HG03378 (cell line): ENCODE results near the gene KSR1.

Experiments
- ATAC-seq: cut with Tn5 transposase; IDR thresholded peaks from one replicate; pipeline ENCODE4 v1.9.1; 2021; ENCODE audit warnings: mild to moderate bottlenecking, moderate library complexity; ENCODE audit not compliant: unreplicated experiment

Gene KSR1

DNA sequence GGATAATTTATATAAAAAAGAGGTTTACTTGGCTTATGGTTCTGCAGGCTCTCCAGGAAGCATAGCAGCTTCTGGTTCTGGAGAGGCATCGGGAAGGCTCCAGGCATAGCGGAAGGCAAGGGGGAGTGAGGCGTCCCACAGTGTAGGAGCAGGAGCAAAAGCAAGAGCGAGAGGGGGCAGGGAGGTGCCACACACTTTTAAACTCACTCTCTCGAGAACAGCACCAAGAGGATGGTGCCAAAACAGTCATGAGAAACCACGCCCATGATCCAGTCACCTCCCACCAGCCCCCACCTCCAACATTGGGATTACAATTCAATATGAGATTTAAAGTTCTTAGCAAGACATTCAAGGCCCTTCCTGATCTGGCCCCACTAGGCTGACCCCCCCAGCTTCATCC lies 124.8 kb downstream of the KSR1 start:
- ATAC-seq = no peak

- ATAC-seq = no peak
These were observed 126.4 kb downstream of the KSR1 start for GRCh38 chr17:27582696-27583095.

GRCh38 chr17:27585153-27585681 lies 129.0 kb downstream of the KSR1 start:
- ATAC-seq = no peak

GRCh38 chr17:27585792-27586191 lies 129.5 kb downstream of the KSR1 start:
- no peak for ATAC-seq

GRCh38 chr17:27586203-27586721 lies 130.0 kb downstream of the KSR1 start:
- ATAC-seq = no peak

- ATAC-seq = no peak
These were observed 132.1 kb downstream of the KSR1 start for GRCh38 chr17:27588354-27588753.

DNA sequence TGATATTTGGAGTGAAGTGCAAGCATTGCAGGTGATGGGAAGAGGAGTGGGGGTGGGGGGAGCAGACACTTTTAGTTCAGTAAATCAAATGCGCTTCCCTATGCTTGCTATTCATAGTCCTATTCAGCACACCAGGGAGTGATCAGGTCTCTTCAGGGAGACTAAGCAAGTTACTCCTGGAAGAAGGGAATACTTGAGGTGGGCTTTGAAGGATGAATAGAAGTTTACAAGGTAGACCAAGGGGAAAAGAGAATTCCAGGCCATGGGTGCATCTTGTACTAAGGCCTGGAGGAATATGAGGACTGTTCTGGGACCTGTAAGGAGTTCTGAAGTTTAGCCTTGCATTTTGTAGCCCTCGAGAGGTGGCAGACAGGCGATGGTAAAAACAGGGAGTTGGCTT lies 134.6 kb downstream of the KSR1 start:
- no peak for ATAC-seq

- no peak for ATAC-seq
These were observed 135.7 kb downstream of the KSR1 start for GRCh38 chr17:27591986-27592385.

DNA sequence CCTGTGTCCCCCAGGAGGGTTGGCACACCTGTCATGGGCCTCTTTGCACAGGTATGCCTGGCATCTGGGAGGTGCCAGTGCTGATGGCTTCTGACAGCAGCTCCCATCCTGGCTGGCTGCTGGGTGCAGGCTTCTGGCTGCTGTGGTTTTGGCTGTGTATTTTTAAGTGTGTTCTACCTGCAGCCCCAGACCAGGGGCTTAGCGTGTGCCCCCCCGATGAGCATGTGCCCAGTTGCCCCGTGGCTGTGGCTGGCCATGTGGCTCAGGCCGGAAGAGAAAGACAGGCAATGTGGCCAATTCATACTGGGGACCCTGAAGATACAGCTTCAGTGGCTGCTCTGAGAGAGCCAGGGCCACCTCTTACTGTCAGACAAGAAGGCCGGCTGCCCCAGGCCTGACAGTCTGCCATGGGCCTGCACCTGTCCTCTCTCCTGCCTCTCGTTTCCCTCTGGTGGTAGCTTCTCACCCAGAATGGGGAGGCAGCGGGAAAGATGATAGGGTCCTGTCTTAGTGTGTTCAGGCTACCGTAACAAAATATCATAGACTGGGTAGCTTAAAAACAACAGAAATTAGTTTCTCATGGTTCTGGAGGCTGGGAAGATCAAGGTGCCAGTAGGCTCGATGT lies 137.1 kb downstream of the KSR1 start:
- no peak for ATAC-seq

- no peak for ATAC-seq
These were observed 137.6 kb downstream of the KSR1 start for GRCh38 chr17:27593857-27594255.

GRCh38 chr17:27595208-27595607 lies 139.0 kb downstream of the KSR1 start:
- ATAC-seq = no peak

GRCh38 chr17:27596096-27596495 lies 139.8 kb downstream of the KSR1 start:
- no peak for ATAC-seq

DNA sequence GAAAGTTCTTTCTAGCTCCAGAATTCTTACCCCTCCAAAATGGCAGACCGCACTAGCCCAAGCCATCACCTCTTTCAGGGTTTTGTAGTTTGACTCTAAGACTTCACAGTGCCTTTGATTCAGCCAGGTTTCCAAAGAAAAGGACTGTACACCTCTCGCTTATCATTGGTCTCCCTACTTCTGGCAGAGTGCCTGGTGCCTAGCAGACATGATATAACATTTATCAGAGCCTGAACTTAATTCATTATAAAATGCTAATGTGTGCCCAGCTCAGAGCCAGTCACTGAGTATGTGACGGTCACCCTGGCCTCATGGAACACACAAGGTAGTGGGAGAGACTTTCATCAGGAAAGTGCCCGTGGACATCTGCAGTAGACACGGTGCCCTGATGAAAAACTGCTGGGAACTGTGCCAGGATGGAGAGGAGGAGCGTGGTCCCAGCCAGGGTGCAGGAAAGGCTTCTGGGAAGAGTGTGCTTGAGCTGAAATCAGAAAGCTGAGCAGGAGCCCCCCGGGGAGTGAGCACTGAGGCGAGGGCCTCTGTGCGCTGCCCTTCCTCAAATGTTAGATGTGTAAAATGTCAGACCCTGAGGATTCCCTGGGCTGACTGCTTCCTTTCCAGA lies 140.4 kb downstream of the KSR1 start:
- ATAC-seq = no peak

GRCh38 chr17:27597188-27597580 lies 140.9 kb downstream of the KSR1 start:
- no peak for ATAC-seq

- ATAC-seq = no peak
These were observed 141.6 kb downstream of the KSR1 start for GRCh38 chr17:27597783-27598320.

DNA sequence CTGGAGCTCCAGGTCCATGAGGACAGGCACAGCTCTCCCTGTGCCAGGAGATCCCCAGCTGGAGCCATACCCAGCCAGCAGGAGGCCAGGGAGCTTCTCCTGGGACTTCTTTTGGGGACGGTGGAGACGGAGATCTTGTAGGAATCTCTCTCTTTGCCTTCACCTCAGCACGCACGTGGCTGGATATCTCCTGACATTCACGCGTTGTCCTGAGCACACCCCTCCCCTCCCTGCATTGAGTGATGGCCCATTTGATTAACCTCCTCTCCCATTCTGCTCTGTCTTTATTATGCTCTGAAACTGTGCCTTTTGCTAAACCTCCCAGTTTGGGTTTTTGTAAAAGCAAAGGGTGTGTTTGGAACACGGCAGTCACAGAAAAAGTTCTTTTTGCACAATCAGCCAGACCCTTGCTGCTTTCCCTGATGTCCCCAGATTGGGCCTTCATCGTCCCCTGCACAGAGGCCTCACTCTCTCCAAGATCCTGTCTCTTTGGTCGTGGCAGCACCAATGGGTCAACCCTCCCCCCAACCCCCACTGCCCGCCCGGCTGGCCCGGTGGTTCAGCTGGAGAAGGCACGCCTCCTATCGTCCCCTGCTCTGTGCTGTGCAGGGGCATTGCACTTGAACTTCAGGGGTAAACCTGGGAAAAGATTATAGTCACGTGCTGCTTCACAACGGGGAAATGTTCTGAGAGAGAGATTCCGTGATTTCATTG lies 142.2 kb downstream of the KSR1 start:
- ATAC-seq = no peak

- ATAC-seq = no peak
These were observed 144.2 kb downstream of the KSR1 start for GRCh38 chr17:27600471-27600870.

DNA sequence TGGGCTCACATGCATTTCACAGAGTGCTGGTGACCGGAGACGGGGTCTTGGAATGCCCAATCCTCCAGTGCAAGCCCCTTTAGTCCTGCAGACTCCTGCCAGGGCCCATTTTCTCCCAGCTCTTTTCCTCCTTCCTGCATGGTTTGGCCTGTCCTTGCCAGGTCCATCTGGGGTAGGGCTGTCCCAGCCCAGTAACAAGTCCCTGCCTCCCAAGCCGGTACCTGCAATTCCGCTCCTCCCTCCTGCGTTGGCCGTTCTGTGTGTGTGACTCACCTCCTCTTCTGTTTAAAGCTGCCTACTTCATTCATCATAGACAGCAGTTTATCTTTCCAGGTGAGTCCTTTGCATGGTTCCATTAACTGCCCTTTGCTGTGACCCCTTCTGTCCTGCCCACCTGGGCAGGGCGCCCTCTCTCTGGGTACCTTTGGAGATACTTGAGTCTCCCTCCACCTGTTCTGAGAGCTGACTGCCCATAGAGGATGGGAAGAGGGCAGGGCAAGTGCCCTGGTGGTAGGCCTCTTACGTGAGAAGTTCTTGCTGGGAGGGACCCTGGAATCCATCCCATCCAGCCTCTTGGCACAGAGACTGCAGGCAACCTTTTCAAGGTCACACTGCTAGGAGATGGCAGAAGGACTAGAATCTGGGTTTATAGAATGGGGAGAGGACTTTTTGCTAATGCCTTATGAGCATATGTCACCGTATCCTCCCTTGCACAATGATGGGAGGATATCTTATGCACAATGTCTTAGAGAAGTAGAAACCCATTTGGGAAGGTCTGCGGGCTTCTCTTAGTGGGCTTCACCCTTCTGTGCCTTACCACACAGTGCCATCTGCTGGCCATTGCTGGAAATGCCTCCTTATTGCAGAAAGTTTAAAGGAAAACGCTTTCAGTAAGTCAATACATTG lies 145.1 kb downstream of the KSR1 start:
- peak; percentile 40 for ATAC-seq

DNA sequence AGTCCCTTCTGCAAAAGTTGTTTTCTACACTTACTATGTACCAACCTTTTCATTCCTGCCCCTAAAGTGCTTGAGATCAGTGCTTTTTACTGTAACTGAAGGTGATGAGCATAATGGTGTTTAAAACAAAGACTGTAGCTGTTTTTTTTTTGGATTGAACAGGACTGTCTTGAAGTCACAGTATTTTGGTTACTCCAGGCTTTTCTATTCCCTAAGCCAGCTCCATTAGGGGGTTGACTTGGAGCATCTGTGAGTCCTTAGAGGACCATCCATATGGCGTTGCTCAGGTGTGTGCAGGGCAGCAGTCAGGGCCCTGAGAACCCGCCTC lies 145.7 kb downstream of the KSR1 start:
- ATAC-seq = no peak

DNA sequence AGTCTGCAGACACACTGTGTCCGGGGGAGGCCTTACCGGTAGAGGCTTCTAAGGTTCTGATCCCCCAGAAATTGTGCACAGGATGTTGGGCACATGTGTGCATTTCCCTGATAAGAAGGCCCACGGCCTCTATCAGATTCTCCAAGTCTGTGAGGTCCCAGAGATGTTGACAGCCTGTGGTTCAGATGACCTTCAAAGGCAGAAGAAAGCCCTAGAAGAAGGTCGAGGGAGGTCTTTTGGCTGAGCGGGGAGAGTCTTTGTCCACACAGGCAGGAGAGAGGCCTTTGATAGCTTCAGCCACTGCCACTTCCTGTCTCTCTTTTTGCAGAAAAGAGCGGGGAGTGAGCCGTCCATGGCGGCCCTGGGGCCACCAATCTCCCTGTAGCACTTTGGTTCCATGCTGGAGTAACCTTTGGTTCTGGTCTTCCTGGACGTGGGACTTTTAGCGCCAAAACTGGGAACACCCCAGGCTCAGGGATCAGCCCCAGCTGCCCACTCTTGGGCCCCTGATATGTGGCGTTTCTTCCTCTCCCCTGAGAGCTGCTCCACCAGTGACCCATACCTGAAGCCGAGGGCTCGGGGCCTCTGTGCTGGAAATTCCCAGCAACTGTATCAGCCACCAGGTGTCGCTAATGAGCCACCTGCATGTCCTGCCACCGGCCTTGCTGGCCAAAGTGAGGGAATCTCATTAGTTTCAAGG lies 146.6 kb downstream of the KSR1 start:
- ATAC-seq = no peak
